Common myeloid progenitor, CD34-positive (primary cell): ENCODE measurements around the gene CD1C. TPM values are rescaled to one million over a fixed set of nuclear protein-coding genes. Genes with fewer than 3 reads are reported as not detected.

Source experiments
- CTCF ChIA-PET: fragments of 350-600 bp; sonication (Branson Sonifier 250); formaldehyde crosslinking; loops from one replicate; lab custom pipeline; 2021; ENCODE audit warnings: antibody characterized with exemption; lab: Charles Lee
- POLR2A ChIA-PET: fragments of 350-600 bp; sonication (Branson Sonifier 250); formaldehyde crosslinking; loops from one replicate; lab custom pipeline; 2021; ENCODE audit warnings: antibody characterized with exemption; lab: Charles Lee
- DNase-seq, 3 donors: peaks; one replicate each; pipeline versions ENCODE4 v3.0.0 to v3.0.0-alpha.2; 2013
- H3K27ac ChIP-seq, 2 experiments: 1 replicate in 1 of 2; 2 replicates in 1 of 2; pipeline ENCODE4 v1.7.0; 2013; ENCODE audit warnings: inconsistent platforms in 2 of 2, low read length in 2 of 2, mild to moderate bottlenecking in 2 of 2, low read depth in 1 of 2, moderate library complexity in 1 of 2; ENCODE audit not compliant: severe bottlenecking in 2 of 2, insufficient read depth in 1 of 2, poor library complexity in 1 of 2
- H3K27me3 ChIP-seq, 5 experiments: replicated peaks in 2 of 5; 1 replicate in 3 of 5; 2 replicates in 2 of 5; pipeline versions ENCODE4 v1.6.1 to v1.7.0; 2013; ENCODE audit warnings: low read length in 4 of 5, mild to moderate bottlenecking in 2 of 5, moderate library complexity in 2 of 5, inconsistent platforms in 1 of 5; ENCODE audit not compliant: insufficient read depth in 5 of 5, control insufficient read depth in 4 of 5
- H3K36me3 ChIP-seq, 4 experiments: 1 replicate in 2 of 4; 2 replicates in 2 of 4; pipeline versions ENCODE4 v1.6.1 to v1.7.0; 2013; ENCODE audit warnings: low read length in 3 of 4, control low read depth in 1 of 4, mild to moderate bottlenecking in 1 of 4; ENCODE audit not compliant: control insufficient read depth in 4 of 4, insufficient read depth in 4 of 4
- H3K4me1 ChIP-seq, 4 experiments: 1 replicate in 3 of 4; 2 replicates in 1 of 4; pipeline versions ENCODE4 v1.6.1 to v1.7.1; 2013; ENCODE audit warnings: low read length in 3 of 4, mild to moderate bottlenecking in 3 of 4, control low read depth in 1 of 4, inconsistent platforms in 1 of 4, moderate library complexity in 1 of 4; ENCODE audit not compliant: control insufficient read depth in 4 of 4, insufficient read depth in 4 of 4; ENCODE audit errors: control extremely low read depth in 1 of 4
- H3K4me3 ChIP-seq, 7 experiments: 1 replicate in 4 of 7; 2 replicates in 3 of 7; pipeline versions ENCODE4 v1.5.1 to v1.7.0; 2013; ENCODE audit warnings: mild to moderate bottlenecking in 7 of 7, low read length in 6 of 7, moderate library complexity in 6 of 7, inconsistent platforms in 2 of 7, low read depth in 2 of 7, control low read depth in 1 of 7; ENCODE audit not compliant: insufficient read depth in 4 of 7, control insufficient read depth in 1 of 7; ENCODE audit errors: extremely low read depth in 1 of 7
- H3K9me3 ChIP-seq, 5 experiments: 1 replicate in 4 of 5; 2 replicates in 1 of 5; pipeline versions ENCODE4 v1.6.1 to v1.7.1; 2013; ENCODE audit warnings: low read length in 4 of 5, mild to moderate bottlenecking in 2 of 5, inconsistent platforms in 1 of 5, low read depth in 1 of 5, moderate library complexity in 1 of 5; ENCODE audit not compliant: control insufficient read depth in 4 of 5, insufficient read depth in 2 of 5; ENCODE audit errors: control extremely low read depth in 1 of 5
- WGBS: methylation state at CpG from one replicate; pipeline ENCODE4 v1.1.5; 2013; ENCODE audit not compliant: insufficient coverage; 5-methylcytosine and 5-hydroxymethylcytosine counted together
- polyA plus RNA-seq: library from polyadenylated mRNA; unstranded; fragments of 120-200 nt; gene quantifications from one replicate; pipeline ENCODE4 v1.2.1, GENCODE V29; 2013

Gene CD1C
- polyA plus RNA-seq: 0.54 TPM

GRCh38 chr1:158289811-158290210 is at the start of gene CD1C:
CD1C (plus strand) TSS chr1:158289923; CDS start chr1:158290065, 142 bp downstream.
- CTCF ChIA-PET: interaction anchor here (1.2 kb wide), 1 partner anchor 9 kb away, joined by 3 read pairs; no protein-coding TSS in a partner anchor
- peaks cover 12 to 49% (median 17%) of the 10 kb centered on the region in 4 experiments for H3K4me1 ChIP-seq

GRCh38 chr1:158246650-158247049 is 43.1 kb upstream of the CD1C start:
- 92% methylated on average over 6 of the region's 7 CpGs for WGBS
- CTCF ChIA-PET: interaction anchor here (1.2 to 4.0 kb wide), 3 partner anchors 9 to 62 kb away, joined by 3 to 13 read pairs (median 3); no protein-coding TSS in a partner anchor

More at GRCh38 chr1:158289811-158290210, at the start of gene CD1C:
- Histone ChIP-seq H3K36me3 (no peaks in the 10 kb centered on the region), H3K27ac (no peak within 1 kb of the TSS), H3K27me3 (peaks cover 0 to 2% (median 0%) of the 10 kb centered on the region in 5 experiments), H3K9me3 (no peaks in the 10 kb centered on the region), H3K4me3 (peak within 1 kb of the TSS in 1 of 7 experiments; percentile 14)
- POLR2A ChIA-PET: no interaction called here
- 95% methylated on average over 2 of the region's 4 CpGs for WGBS
- no peak for DNase-seq

GRCh38 chr1:158248118-158248517 is 41.6 kb upstream of the CD1C start:
- peaks cover 0 to 49% (median 30%) of the 10 kb centered on the region in 5 experiments for H3K27me3 ChIP-seq
- no peak overlapping the region for H3K4me3 ChIP-seq
- POLR2A ChIA-PET: interaction anchor here (0.5 kb wide), 1 partner anchor 434 kb away, joined by 3 read pairs; no protein-coding TSS in a partner anchor
- CTCF ChIA-PET: interaction anchor here (1.3 to 4.0 kb wide), 3 partner anchors 10 to 82 kb away, joined by 3 to 13 read pairs (median 7); no protein-coding TSS in a partner anchor
- H3K9me3 ChIP-seq: peaks cover 0 to 2% (median 0%) of the 10 kb centered on the region in 5 experiments
- peaks cover 11 to 39% (median 15%) of the 10 kb centered on the region in 4 experiments for H3K4me1 ChIP-seq
- WGBS: 0% methylated on average over 3 of the region's 3 CpGs
- no peaks in the 10 kb centered on the region for H3K36me3 ChIP-seq
- no peak overlapping the region for H3K27ac ChIP-seq
- DNase-seq: peak; percentile 88 to 95 (median 94)

More at GRCh38 chr1:158246650-158247049, 43.1 kb upstream of the CD1C start:
- POLR2A ChIA-PET: no interaction called here
- Histone ChIP-seq H3K4me3 (no peak overlapping the region), H3K27me3 (peaks cover 0 to 44% (median 30%) of the 10 kb centered on the region in 5 experiments), H3K9me3 (peaks cover 0 to 5% (median 0%) of the 10 kb centered on the region in 5 experiments), H3K4me1 (peaks cover 11 to 39% (median 15%) of the 10 kb centered on the region in 4 experiments), H3K27ac (no peak overlapping the region), H3K36me3 (no peaks in the 10 kb centered on the region)
- peak; percentile 18 to 42 (median 30) for DNase-seq

- CTCF ChIA-PET: interaction anchor here (1.0 to 4.0 kb wide), 3 partner anchors 45 to 83 kb away, joined by 3 to 13 read pairs (median 7); partner anchors contain the start of gene CD1B
- Histone ChIP-seq H3K9me3 (no peaks in the 10 kb centered on the region), H3K27ac (no peak overlapping the region), H3K27me3 (peaks cover 0 to 51% (median 32%) of the 10 kb centered on the region in 5 experiments), H3K4me3 (no peak overlapping the region), H3K4me1 (peaks cover 11 to 39% (median 15%) of the 10 kb centered on the region in 4 experiments), H3K36me3 (no peaks in the 10 kb centered on the region)
- POLR2A ChIA-PET: no interaction called here
- WGBS: 0% methylated on average over 2 of the region's 2 CpGs
- DNase-seq: peak in 2 of 3 donors; percentile 65
Observed at GRCh38 chr1:158248771-158249170, 41.0 kb upstream of the CD1C start.

GRCh38 chr1:158249646-158250045 is 40.1 kb upstream of the CD1C start:
- POLR2A ChIA-PET: no interaction called here

GRCh38 chr1:158251163-158251562 is 38.6 kb upstream of the CD1C start:
- peaks cover 0 to 7% (median 3%) of the 10 kb centered on the region in 5 experiments for H3K9me3 ChIP-seq
- CTCF ChIA-PET: interaction anchor here (0.6 kb wide), 1 partner anchor 47 kb away, joined by 3 read pairs; no protein-coding TSS in a partner anchor
- H3K27ac ChIP-seq: no peak overlapping the region
- H3K36me3 ChIP-seq: no peaks in the 10 kb centered on the region
- 86% methylated on average over 1 of the region's 2 CpGs for WGBS
- H3K27me3 ChIP-seq: peaks cover 0 to 61% (median 30%) of the 10 kb centered on the region in 5 experiments
- peaks cover 11 to 42% (median 15%) of the 10 kb centered on the region in 4 experiments for H3K4me1 ChIP-seq
- POLR2A ChIA-PET: no interaction called here
- no peak overlapping the region for H3K4me3 ChIP-seq
- DNase-seq: no peak

More at GRCh38 chr1:158249646-158250045, 40.1 kb upstream of the CD1C start:
- no peaks in the 10 kb centered on the region for H3K36me3 ChIP-seq
- WGBS: 100% methylated on average over 3 of the region's 4 CpGs
- H3K9me3 ChIP-seq: peaks cover 0 to under 1% (median 0%) of the 10 kb centered on the region in 5 experiments
- H3K27ac ChIP-seq: no peak overlapping the region
- DNase-seq: no peak
- peaks cover 11 to 39% (median 15%) of the 10 kb centered on the region in 4 experiments for H3K4me1 ChIP-seq
- H3K4me3 ChIP-seq: no peak overlapping the region
- CTCF ChIA-PET: interaction anchor here (1.0 kb wide), 1 partner anchor 82 kb away, joined by 3 read pairs; the partner anchor contains the start of gene CD1B
- peaks cover 0 to 57% (median 33%) of the 10 kb centered on the region in 5 experiments for H3K27me3 ChIP-seq

GRCh38 chr1:158255656-158256055 is 34.1 kb upstream of the CD1C start:
- ChIA-PET POLR2A (no interaction called here), CTCF (interaction anchor here (0.8 kb wide), 1 partner anchor 8 kb away, joined by 3 read pairs; no protein-coding TSS in a partner anchor)
- Histone ChIP-seq H3K27me3 (peaks cover 0 to 71% (median 32%) of the 10 kb centered on the region in 5 experiments), H3K27ac (no peak overlapping the region), H3K9me3 (peaks cover 0 to 7% (median 3%) of the 10 kb centered on the region in 5 experiments), H3K4me3 (no peak overlapping the region), H3K36me3 (no peaks in the 10 kb centered on the region), H3K4me1 (peaks cover 0 to 13% (median 0%) of the 10 kb centered on the region in 4 experiments)
- no peak for DNase-seq
